HepG2 (cell line): ENCODE measurements around the gene RNU1-1. TPM values are rescaled to one million over a fixed set of nuclear protein-coding genes. Genes with fewer than 3 reads are reported as not detected.
"Not testable (repeated sequence)": the region's sequence is repeated elsewhere in the genome, so short reads cannot be mapped to it uniquely, and the experiment has no call there.

Source experiments
- ATAC-seq: fragments of 200-7000 bp; cut with Tn5 transposase; 3 replicates; pipeline ENCODE4 v1.9.1; 2020; ENCODE audit warnings: mild to moderate bottlenecking, moderate library complexity
- BruUV-seq: library from RNA; stranded (reverse); fragments of 400-500 nt; replicated peaks from 2 replicates; lab custom pipeline; 2021; lab: Mats Ljungman, UMichigan
- CTCF ChIA-PET: fragments of 300-600 bp; formaldehyde crosslinking; extraction: SDS; loops from one replicate; lab custom pipeline; 2021; ENCODE audit warnings: low total read pairs, inconsistent platforms, low intra/inter-chr PET ratio; lab: Yijun Ruan, JAX
- POLR2A ChIA-PET: fragments of 350-600 bp; sonication (Branson Sonifier 250); formaldehyde crosslinking; loops from one replicate; lab custom pipeline; 2020; ENCODE audit warnings: antibody characterized with exemption, inconsistent platforms; lab: Yijun Ruan, JAX
- DNase-seq: peaks from one replicate; pipeline ENCODE4 v3.0.0-alpha.2; 2015; ENCODE audit warnings: low spot score
- FAIRE-seq: peaks from 3 replicates; lab custom pipeline; 2011; peaks lifted over from hg19 to GRCh38; lab: Jason Lieb, UNC
- H2AFZ ChIP-seq: one replicate; pipeline ENCODE4 v1.6.1; 2011; ENCODE audit warnings: low read length, inconsistent platforms
- H3K27ac ChIP-seq: fragments of 300-600 bp; 3 replicates; pipeline ENCODE4 v1.8.0; 2011; ENCODE audit warnings: mixed run types, mild to moderate bottlenecking, mixed read lengths, low read length, inconsistent platforms; ENCODE audit not compliant: insufficient read depth; ENCODE audit errors: extremely low read length
- H3K27me3 ChIP-seq, 2 experiments: fragments of 200-600 bp in 1 of 2; 2 replicates in 1 of 2; 3 replicates in 1 of 2; pipeline versions ENCODE4 v1.6.0 to v1.8.0; 2011; ENCODE audit warnings: low read length in 2 of 2, mild to moderate bottlenecking in 2 of 2, moderate library complexity in 2 of 2, inconsistent platforms in 1 of 2; ENCODE audit not compliant: insufficient read depth in 2 of 2, control insufficient read depth in 1 of 2
- H3K36me3 ChIP-seq, 2 experiments: fragments of 200-600 bp in 1 of 2; replicated peaks in 1 of 2; 2 replicates in 1 of 2; 3 replicates in 1 of 2; pipeline versions ENCODE4 v1.5.1 to v1.8.0; 2011; ENCODE audit warnings: low read length in 2 of 2, inconsistent platforms in 1 of 2; ENCODE audit not compliant: insufficient read depth in 2 of 2, control insufficient read depth in 1 of 2
- H3K4me1 ChIP-seq: 2 replicates; pipeline ENCODE4 v1.5.1; 2012; ENCODE audit warnings: low read length, inconsistent platforms; ENCODE audit not compliant: insufficient read depth
- H3K4me2 ChIP-seq: 2 replicates; pipeline ENCODE4 v1.6.0; 2011; ENCODE audit warnings: low read depth, low read length, inconsistent platforms
- H3K4me3 ChIP-seq, 3 experiments: fragments of 200-600 bp in 1 of 3; sonication (generic), shearing (Covaris generic) in 1 of 3; replicated peaks in 1 of 3; 2 replicates each; pipeline ENCODE4 v1.5.1; 2011 to 2016; ENCODE audit warnings: low read length in 3 of 3, inconsistent platforms in 2 of 3, low read depth in 2 of 3, mild to moderate bottlenecking in 2 of 3, control low read depth in 1 of 3, mixed read lengths in 1 of 3; ENCODE audit not compliant: insufficient read depth in 1 of 3
- H3K79me2 ChIP-seq: one replicate; pipeline ENCODE4 v1.6.1; 2011; ENCODE audit warnings: low read length, inconsistent platforms; ENCODE audit not compliant: insufficient read depth
- H3K9ac ChIP-seq: 2 replicates; pipeline ENCODE4 v1.6.0; 2011; ENCODE audit warnings: mild to moderate bottlenecking, low read depth, low read length, inconsistent platforms; ENCODE audit not compliant: insufficient read depth
- H3K9me3 ChIP-seq: 2 replicates; pipeline ENCODE4 v1.5.1; 2012; ENCODE audit warnings: mild to moderate bottlenecking, low read length
- H4K20me1 ChIP-seq: 2 replicates; pipeline ENCODE4 v1.6.0; 2011; ENCODE audit warnings: inconsistent platforms, mild to moderate bottlenecking, low read length, moderate library complexity; ENCODE audit not compliant: insufficient read depth
- FOXP4 ChIP-seq: sonication (generic); formaldehyde crosslinking; IDR thresholded peaks from 2 replicates; pipeline ENCODE4 v1.4.0; 2020; ENCODE audit warnings: missing genetic modification reagents
- HDAC2 ChIP-seq: sonication (generic); formaldehyde crosslinking; IDR thresholded peaks from 2 replicates; pipeline ENCODE4 v1.4.0; 2020; ENCODE audit warnings: missing genetic modification reagents
- KDM5B ChIP-seq: sonication (generic); formaldehyde crosslinking; IDR thresholded peaks from 2 replicates; pipeline ENCODE4 v1.4.0; 2020; ENCODE audit warnings: missing genetic modification reagents, mild to moderate bottlenecking, borderline replicate concordance
- KLF12 ChIP-seq: sonication (generic); formaldehyde crosslinking; IDR thresholded peaks from 2 replicates; pipeline ENCODE4 v1.4.0; 2020; ENCODE audit warnings: missing genetic modification reagents, borderline replicate concordance
- NR2F6 ChIP-seq, 2 experiments: IDR thresholded peaks; 2 replicates each; pipeline ENCODE4 v1.6.1; 2016; ENCODE audit warnings: antibody characterized with exemption in 1 of 2, mild to moderate bottlenecking in 1 of 2
- SAP130 ChIP-seq: IDR thresholded peaks from 2 replicates; pipeline ENCODE4 v1.6.1; 2016; ENCODE audit warnings: low read depth
- TAF1 ChIP-seq: sonication (generic); formaldehyde crosslinking; IDR thresholded peaks from 2 replicates; pipeline ENCODE4 v1.4.0; 2020; ENCODE audit warnings: missing genetic modification reagents
- THAP11 ChIP-seq: IDR thresholded peaks from 2 replicates; pipeline ENCODE4 v1.6.1; 2016; ENCODE audit warnings: missing biosample characterization, missing genetic modification reagents
- ZBED4 ChIP-seq: sonication (generic); formaldehyde crosslinking; IDR thresholded peaks from 2 replicates; pipeline ENCODE4 v1.4.0; 2020; ENCODE audit warnings: missing genetic modification reagents, borderline replicate concordance
- ZNF24 ChIP-seq: fragments of 450-650 bp; IDR thresholded peaks from 2 replicates; pipeline ENCODE4 v1.6.1; 2017; ENCODE audit warnings: antibody characterized with exemption, mild to moderate bottlenecking
- ZNF687 ChIP-seq: sonication (generic); formaldehyde crosslinking; IDR thresholded peaks from 2 replicates; pipeline ENCODE4 v1.5.1; 2020; ENCODE audit warnings: mild to moderate bottlenecking, missing genetic modification reagents, moderate library complexity
- WGBS: methylation state at CpG from one replicate; pipeline ENCODE4 v1.1.6; 2017; ENCODE audit warnings: low lambda C conversion rate; 5-methylcytosine and 5-hydroxymethylcytosine counted together
- in situ Hi-C: cut with HindIII; loops from 2 replicates; pipeline ENCODE4 v1.10.0; 2017; ENCODE audit warnings: low pct_unique_long_range_greater_than_20kb; ENCODE audit not compliant: extremely low pct_ligation_motif_present
- intact Hi-C: fragments of 100-400 bp; cut with micrococcal nuclease; formaldehyde crosslinking; loops from one replicate; pipeline ENCODE4 v1.10.0; 2022; ENCODE audit not compliant: unreplicated experiment
- polyA plus RNA-seq, 8 experiments: library from polyadenylated mRNA; depleted of rRNA in 3 of 8; stranded (reverse) in 7 of 8; unstranded in 1 of 8; fragments of >200 nt; fragmentation: Illumina TruSeq in 4 of 8; extraction: Trizol in 4 of 8; gene quantifications; 2 replicates each; pipeline versions ENCODE4 v1.2.1 to v1.2.3, GENCODE V29; 2011 to 2016; ENCODE audit warnings: low read depth in 4 of 8, missing spikeins in 1 of 8, mixed read lengths in 1 of 8; ENCODE audit not compliant: insufficient read depth in 1 of 8
- total RNA-seq, 5 experiments: library from RNA; depleted of rRNA; stranded (reverse); fragments of >200 nt; fragmentation: Illumina TruSeq; extraction: Trizol; gene quantifications; 2 replicates each; pipeline ENCODE4 v1.2.3, GENCODE V29; 2016; ENCODE audit warnings: low read depth in 1 of 5

Gene RNU1-1
- total and polyA plus RNA-seq, 2 of the 13 experiments (the other 11 are each of a cell fraction or from before 2014, with no cell fraction given): under 0.01 to 11,018 TPM

- POLR2A ChIA-PET: interaction anchor here (1.0 kb wide), 1 partner anchor 21 kb away, joined by 4 read pairs; no protein-coding TSS in a partner anchor
- H3K27me3 ChIP-seq; in situ Hi-C loops; CTCF ChIA-PET; H3K9me3 ChIP-seq; H3K36me3 ChIP-seq; H3K9ac ChIP-seq; H3K79me2 ChIP-seq; intact Hi-C loops; H3K27ac ChIP-seq; H4K20me1 ChIP-seq; H2AFZ ChIP-seq; TF ChIP-seq NR2F6 (IDR thresholded peaks at IDR 0.05): not testable (repeated sequence)
- Histone ChIP-seq H3K4me2 (peak overlapping the region; percentile 62), H3K4me3 (peak overlapping the region in 2 of 3 experiments; percentile 49 to 61; a peak in 3 of 6 replicates), H3K4me1 (peaks cover 15% of the 10 kb centered on the region; the same call in 1 of the 2 replicates)
- BruUV-seq: TSS peak; percentile 100
- peak; percentile 96 for ATAC-seq
- 60% methylated on average over 23 of the region's 43 CpGs for WGBS
- peak; percentile 50 for FAIRE-seq
- peak; percentile 77 for DNase-seq
- 0 out of 2 replicates have a peak, but pooled peaks have one; percentile 31 for TF ChIP-seq KDM5B (CRISPR knock-in tag)
- peak; percentile 63; the same call in 1 of the 2 replicates for TF ChIP-seq SAP130 (CRISPR knock-in tag)
- TF ChIP-seq TAF1 (CRISPR knock-in tag): peak; percentile 26; the same call in 1 of the 2 replicates
- TF ChIP-seq NR2F6 (CRISPR knock-in tag; IDR thresholded peaks at IDR 0.05): peak; percentile 50; the same call in 1 of the 2 replicates
- TF ChIP-seq ZNF24: peak; percentile 93
- TF ChIP-seq ZBED4 (CRISPR knock-in tag): peak; percentile 36; the same call in 1 of the 2 replicates
- 0 out of 2 replicates have a peak, but pooled peaks have one; percentile 45 for TF ChIP-seq KLF12 (CRISPR knock-in tag)
- peak; percentile 43; the same call in 1 of the 2 replicates for TF ChIP-seq THAP11 (CRISPR knock-in tag)
- 0 out of 2 replicates have a peak, but pooled peaks have one; percentile 28 for TF ChIP-seq HDAC2 (CRISPR knock-in tag)
- peak; percentile 62 for TF ChIP-seq ZNF687 (CRISPR knock-in tag)
- TF ChIP-seq FOXP4 (CRISPR knock-in tag): peak; percentile 35; the same call in 1 of the 2 replicates
Measured at GRCh38 chr1:16534829-16535456, 20.9 kb upstream of the RNU1-1 start.
